Activated CD4-positive, alpha-beta T cell treated with anti-CD3 and anti-CD28 coated beads, Interleukin-2, Interleukin-4, amounts not matched to agents 100 ng/mL and 50 ng/mL, durations not matched to agents 16 hours and 8 hours (primary cell): ENCODE measurements around the gene MAPKAP1.
"Not testable (repeated sequence)": the region's sequence is repeated elsewhere in the genome, so short reads cannot be mapped to it uniquely, and the experiment has no call there.

ENCODE experiments used
- DNase-seq: peaks from one replicate; pipeline ENCODE4 v3.0.0-alpha.2; 2020; ENCODE audit warnings: low spot score

Gene MAPKAP1

DNA sequence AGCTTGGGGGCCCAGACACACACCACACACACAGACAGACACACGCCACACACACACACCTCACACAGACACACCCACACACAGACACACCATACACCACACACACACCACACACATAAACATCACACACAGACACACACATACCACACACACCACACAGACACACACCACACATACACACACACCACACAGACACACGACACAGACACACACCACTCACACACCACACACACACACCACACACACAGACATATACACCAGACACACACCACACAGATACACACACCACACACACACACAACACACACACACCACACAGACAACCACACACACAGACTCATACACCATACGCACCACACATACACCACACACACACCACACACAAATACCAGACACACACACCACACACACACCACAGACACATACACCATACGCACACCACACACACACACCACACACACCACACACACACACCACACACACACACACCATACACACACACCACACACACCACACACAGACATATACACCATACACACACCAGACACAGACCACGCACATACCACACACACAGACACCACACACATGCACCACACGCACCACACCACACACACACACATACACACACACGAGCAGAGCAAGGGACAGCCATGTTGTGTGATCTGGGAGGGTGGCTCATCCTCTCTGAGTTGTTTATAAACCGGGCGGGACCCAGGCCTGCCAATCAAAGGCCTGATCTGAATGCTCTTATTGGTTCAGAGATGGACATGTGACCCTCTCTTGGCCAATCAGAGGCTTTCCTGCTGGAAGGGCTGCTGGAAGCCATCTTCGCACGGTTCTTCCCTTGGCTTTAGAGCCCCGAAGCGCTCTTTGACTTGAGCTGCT is 297.1 kb downstream of the MAPKAP1 start:
- DNase-seq: peak; percentile 52

DNA sequence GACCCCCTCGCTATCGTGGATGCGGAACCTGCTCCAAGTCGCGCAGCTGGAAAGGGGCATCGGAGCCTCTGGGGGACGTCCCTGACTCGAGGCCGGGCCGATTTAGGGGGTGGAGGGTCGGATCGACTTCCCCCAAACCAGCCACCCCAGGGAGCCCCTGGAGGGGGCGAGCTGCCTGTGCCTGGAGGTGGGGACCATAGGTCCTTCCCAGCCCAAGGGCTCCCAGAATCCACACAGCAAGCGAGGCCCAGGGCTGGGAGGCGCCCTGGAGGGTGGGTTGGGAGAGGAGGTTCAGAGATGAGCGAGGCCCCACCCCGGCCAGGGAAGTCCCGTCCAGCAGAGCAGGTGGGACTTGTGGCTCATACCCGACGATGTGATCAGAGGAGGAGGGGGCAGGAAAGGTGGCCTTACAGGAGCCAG is 297.8 kb downstream of the MAPKAP1 start:
- DNase-seq: no peak

DNA sequence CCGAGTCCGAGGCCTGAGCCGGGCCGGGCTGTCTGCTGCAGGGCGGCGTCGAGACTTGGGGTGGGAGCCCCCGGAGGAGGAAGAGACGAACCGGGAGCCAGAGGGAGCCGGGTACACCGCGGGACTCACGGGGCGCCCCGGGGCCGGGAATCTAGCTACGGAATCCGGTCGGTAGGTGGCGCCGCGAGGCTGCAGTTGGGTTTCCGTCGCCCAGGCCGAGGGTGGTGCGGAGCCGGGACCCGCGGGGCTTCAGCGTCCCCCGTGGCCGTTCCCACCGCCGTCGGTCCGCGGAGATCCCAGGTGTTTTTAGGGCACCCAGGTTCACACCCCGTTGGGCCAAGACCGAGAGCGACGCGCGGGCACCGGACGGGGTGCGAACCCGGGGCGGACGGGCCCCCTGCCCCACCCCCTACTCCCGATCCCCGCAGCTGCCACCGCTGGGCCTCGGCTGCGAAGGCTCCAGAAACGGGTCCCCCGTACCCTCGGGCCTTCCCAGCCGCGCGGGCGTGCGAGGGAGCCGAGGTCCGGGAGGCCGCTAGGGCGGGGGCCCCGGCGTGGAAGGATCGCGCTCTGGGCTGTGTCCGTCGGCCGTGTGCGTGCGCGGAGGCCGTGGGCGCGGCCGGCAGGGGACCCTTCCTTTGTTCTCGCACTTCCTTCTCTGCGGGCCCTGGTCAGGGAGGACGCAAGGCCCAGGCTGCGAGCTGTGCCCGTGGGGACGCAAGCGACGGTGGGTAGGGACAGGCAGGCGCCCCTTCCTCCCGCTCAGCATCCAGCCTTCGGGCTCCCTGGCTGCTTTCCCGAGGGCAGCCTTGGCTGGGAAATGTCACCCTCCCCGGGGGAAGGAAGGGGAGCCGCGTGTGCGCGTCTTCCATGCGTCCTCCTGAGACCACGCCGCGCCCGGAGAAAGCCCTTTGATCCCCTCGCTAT is 298.8 kb downstream of the MAPKAP1 start:
- peak; percentile 75 for DNase-seq

DNA sequence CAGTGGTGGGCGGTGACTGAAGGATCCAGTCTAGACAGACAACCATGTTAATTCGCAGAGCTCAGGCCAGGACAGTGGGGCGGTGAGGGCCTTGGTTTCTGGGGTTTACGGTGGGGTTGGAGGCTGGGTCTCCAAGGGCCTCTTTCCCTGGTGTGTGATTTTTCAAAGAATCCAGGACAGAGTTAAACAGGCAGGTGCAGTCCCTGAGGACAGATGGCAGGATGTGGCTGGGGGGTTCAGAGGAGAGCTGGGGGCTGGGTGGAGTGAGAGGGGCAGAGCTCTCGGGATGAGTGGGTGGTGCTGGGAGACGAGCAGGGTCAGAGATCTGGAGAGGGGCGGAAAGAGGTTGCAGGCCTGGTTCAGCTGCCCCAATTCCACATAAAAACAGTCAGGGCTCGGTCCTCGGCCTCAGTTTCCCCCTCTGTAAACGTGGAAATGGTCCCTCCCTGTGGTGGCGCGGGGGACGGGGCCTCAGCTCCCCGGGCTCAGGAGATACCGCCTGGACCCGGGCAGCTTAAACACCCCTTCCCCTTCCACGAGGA is 299.5 kb downstream of the MAPKAP1 start:
- DNase-seq: no peak

DNA sequence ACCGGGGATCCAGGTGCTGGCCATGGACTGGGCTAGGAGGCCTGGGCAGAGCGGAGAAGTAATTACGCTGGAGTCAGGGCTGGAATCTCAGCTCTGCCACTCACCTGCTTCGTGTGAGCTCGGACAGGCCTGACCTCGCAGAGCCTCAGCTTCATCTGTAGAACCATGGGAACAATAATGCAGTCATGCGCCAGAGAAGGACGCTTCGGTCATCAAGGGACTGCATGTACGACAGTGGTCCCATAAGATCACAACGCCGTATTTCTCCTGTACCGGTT is 300.3 kb downstream of the MAPKAP1 start:
- DNase-seq: no peak

DNA sequence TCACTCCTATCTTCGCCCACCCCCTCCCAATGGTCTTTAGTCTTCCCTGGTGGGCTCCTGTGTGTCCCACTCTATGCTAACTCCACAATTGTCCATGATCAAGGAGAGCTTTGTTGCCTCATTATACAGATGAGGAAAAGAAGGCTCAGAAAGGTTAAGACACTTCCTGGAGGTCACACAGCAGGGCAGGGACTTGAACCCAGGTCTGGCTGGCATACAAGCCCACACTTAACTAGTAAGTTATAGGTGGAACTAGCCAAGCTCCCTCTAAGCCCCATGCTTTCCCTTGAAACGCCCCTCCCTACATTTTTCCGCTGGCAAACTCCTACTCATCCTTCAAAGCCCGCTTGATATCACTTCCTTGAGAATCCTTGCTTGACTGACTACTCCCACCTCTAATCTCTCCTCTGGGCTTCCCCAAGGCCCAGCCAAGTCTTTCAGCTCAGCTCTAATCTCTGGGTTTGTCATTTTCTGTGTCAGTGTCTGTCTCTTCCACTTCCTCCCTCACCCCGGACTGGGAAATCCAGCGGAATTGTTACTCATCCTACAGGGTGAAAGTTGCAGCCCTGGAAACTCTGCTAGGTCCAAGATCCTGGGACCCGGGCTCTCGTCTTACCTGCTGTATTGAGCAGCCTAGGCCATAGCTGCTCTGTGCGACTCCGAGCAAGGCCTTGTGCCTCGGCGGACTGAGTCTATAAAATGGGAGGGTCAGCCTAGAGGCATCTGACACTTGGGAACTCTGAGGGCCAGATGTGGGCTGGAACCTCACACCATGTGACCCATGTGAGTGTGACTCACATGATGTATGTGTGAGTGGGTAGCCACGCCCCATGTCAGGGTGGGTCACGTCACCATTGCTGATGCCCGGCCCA is 300.8 kb downstream of the MAPKAP1 start:
- DNase-seq: no peak

DNA sequence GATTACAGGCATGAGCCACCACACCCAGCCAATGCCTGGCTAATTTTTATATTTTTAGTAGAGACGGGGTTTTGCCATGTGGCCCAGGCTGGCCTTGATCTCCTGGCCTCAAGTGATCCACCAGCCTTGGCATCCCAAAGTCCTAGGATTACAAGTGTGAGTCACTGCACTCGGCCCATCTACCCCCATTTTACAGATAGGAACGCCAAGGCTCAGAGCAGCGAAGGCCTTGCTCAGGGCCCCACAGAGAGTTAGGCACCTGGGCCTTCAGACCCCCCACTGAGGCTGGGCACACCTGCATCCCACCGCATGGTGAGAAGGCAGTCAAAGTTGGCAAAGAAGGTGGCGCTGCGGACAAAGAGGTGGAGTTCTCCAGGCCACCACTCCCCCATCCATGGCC is 302.3 kb downstream of the MAPKAP1 start:
- no peak for DNase-seq

DNA sequence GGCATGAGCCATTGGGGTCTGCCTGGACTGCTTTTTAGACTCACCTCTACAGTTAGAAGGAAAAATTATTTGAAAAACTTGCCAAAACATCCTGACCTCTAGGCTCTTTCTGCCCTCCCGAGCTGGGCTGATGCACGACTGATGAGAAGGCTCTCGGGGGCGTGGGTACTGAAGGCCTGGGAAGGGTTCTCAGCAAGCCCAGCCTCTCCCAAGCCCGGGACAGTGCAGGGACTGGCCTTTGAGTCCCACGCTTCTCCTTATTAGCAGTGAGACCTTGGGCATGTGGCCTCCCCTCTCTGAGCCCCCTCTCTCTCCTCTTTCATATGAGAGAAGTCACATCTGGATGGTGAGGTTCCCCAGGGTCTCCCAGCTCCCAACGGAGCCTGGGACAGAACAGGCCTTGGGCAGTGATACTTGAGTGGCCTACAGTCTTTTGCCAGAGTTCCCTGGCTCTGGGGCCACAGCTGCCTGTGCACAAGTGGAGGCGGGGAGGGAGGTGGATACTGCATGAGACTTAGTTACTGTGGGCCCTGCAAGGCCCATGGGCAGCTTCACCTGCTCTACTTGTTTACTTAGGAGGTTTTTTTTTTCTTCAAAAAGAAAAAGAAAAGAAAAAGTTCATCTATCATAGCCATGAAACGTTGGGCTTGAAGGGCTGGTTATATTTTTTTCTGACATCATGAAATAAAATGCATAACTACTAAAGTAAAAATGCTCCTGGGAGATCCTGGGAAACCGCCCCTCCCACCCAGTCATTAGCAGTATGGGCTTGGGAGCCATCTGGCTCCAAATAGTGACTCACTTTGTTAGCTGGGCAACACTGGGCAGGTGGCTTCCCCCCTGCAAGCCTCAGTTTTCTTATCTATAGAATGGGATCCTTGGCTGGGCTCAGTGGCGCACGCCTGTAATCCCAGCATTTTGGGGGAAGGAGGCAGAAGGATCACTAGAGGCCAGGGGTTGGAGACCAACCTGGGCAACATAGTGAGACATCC is 306.0 kb downstream of the MAPKAP1 start:
- no peak for DNase-seq

DNA sequence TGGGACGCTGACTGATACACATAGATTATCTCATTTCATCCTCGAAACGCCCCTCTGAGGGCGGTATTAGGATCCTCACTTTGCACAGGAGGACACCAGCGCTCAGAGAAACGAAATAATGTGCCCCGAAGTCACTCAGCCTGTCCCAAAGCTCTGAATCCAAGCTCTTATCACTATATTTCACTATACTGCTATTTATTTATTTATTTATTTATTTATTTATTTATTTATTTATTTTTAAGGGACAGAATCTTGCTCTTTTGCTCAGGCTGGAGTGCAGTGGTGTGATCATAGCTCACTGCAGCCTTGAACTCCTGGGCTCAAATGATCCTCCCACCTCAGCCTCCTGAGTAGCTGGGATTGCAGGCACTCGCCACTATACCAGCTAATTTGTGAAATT is 306.8 kb downstream of the MAPKAP1 start:
- DNase-seq: not testable (repeated sequence)

DNA sequence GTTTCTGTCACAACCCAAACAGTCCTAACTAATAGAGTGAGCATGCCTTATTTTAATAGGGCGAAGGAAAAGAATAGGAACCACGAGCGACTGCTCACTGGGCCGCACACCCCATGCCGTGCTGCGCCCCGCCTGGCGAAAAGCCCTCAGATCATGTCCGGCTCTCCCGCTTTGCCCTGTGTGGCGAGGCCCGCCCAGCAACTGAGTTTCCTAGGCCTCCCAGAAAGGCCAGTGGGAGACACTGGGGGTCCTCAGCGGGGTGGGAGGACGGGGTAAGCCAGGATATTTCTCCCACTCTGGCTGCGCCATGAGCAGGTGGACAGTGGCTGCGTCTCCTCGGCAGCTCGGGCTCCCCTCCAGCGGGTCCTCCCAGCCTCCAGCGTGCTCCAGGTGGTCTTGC is 307.3 kb downstream of the MAPKAP1 start:
- DNase-seq: no peak

DNA sequence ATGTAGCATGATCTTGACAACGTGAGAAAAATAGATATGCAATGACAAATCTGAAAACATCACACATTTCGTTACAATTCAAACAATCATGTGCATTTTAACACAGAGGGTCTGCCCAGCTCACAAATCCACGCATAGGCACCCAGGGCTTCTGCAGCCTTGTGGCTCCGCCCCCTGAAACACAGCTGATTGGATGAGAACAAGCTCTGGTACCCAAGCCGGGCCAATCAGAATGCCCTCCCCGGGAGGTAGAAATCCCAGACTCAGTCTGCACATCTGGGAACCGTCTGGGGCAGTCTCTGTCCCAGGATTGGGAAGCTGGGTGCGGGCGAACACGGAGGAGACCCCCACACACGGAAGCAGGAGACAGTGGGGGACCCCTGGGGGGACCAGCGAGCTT is 307.8 kb downstream of the MAPKAP1 start:
- no peak for DNase-seq

DNA sequence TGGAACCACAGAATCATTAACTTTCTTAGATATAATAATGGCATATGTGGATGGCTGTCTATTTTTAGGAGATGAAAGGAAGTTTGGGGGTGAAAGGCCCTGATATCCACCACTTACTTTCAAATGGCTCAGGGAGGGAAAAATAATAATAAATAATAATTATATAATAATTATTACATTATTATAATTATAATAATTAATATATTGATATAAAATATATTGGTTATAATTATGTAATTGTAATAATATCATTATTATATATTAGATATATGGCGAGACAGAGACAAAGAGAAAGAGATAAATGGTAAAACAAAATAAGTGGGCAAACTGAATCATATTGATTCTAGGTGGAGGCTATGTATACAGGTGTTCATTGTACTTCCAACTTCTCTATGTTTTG is 308.8 kb downstream of the MAPKAP1 start:
- DNase-seq: no peak

DNA sequence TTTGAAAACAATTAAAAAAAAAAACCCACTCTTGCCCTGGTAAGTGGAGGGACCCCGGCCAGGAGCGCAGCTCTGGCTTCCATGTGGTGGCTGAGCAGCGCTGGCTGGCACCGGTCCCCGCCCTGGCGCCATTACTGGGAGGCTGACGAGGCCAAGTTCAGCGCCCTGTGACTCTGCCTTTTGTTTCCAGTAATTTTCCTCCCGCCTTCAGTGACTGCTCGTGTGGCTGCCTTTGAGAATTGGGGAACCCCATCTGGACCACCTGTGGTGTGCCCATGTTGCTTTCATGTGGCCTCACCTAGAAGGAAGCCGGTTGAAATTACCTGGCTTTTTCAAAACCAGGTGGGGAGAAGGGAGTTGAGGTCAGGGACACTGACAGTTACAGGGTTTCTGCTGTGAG is 309.3 kb downstream of the MAPKAP1 start:
- no peak for DNase-seq

DNA sequence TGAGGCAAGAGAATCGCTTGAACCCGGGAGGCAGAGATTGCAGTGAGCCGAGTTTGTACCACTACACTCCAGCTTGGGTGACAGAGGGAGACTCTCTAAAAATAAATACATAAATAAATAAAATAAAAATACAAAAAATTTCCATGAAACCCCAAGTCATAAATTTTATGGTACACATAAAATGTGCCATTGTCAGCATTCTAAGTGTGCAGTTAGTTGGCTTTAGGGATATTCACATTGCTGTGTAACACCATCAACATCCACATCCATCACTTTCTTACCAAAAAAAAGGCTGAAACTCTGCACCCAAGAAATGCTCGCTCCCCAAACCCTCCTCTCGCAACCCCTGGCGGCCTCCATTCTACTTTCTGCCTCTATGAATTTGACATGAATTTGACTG is 310.2 kb downstream of the MAPKAP1 start:
- no peak for DNase-seq

DNA sequence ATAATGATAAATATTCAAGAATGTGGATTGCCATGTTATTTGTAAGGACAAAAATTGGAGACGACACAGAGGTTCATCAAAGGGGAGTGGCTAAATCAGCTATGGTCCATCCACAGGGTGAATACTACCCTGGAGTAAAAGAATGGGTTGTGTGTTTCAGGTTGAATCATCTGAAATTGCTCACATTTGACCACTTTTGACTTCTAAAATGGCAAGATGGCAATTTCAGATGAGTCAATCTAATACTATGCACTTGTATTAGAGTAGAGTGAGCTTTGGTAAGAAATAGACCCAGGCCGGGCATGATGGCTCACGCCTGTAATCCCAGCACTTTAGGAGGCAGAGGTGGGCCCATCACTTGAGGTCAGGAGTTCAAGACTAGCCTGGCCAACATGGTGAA is 313.6 kb downstream of the MAPKAP1 start:
- DNase-seq: peak; percentile 32

DNA sequence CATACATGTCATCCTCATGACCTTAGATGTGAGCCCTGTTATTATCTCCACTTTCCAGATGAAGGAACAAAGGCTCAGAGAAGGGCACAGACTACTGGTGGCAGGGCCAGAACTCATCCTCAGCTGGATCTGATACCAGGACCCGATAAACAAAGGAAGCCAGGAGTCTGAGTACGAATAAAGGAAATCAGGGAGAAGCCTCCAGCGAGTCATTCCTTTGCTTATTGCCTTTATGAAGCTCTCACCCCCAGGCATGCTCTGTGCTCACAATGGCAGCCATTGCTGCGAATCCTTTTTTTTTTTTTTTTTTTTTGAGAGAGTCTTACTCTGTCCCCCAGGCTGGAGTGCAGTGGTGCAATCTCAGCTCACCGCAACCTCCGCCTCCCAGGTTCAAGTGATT is 315.3 kb downstream of the MAPKAP1 start:
- no peak for DNase-seq

DNA sequence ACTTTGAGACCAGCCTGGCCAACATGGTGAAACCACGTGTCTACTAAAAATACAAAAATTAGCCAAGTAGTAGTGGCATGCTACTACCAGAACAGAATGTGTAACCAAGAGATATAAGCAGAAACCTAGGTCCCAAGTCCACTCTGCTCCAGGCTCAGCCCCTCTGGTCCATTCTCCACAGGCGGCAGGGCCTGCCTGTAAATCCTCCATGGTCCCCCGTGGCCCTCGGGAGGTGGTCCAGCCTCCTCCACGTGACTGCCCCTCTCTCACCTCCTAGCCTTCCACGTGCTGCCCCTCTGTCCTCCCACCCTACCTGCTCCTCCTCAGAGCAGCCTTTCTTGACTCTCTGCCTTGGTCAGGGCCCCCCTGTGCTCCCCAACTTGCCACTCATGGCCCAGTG is 318.0 kb downstream of the MAPKAP1 start:
- DNase-seq: no peak

DNA sequence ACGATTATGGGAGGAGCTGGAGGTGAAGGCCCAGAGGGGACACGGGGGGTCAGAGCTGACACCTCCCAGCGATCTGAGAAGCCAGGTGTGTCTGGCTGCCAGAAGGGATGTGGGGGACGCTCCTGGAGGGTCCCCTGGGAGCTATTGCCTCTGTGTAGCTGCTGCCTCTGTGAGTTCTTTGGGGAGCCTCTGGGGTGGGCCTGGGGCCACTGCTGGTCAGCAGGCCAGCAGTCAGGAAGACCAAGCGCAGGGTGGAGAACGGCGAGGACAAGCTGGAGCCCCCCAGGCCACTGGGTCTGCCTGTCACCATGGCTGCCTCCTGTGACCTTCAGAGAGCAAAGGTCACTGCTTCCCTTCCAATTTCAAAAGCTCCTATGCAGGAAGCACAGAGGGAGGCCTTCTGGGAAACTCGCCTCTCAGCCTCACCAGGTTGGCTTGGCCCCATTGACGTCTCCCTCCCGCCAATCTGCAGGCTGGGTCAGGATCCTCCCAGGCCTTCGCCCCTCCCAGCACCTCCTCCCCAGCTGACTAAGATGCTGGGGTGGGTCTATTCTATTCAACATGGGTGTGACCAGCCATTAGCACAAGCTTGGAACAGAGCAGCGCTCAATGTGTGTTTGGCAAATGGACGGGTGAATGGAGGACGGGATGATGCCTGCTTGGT is 319.0 kb downstream of the MAPKAP1 start:
- DNase-seq: no peak
